ENCODE results near the gene TM9SF3. TPM values are rescaled to one million over a fixed set of nuclear protein-coding genes. Genes with fewer than 3 reads are reported as not detected.

The TM9SF3 gene
- total and polyA plus RNA-seq, 12 donors: 19.9 to 133 (median 99.7) TPM

GRCh38 chr10:96619796-96620773 is 33.3 kb upstream of the TM9SF3 start:
- 72 to 77% (median 75%) methylated on average over 17 of the region's 17 CpGs for WGBS, 4 donors
- peak overlapping the region in 1 of 5 donors; percentile 45 for H3K27ac ChIP-seq
- no peaks in the 10 kb centered on the region for H3K27me3 ChIP-seq
- no peak overlapping the region for H3K4me3 ChIP-seq
- H3K9me3 ChIP-seq (replicated peaks in 1 of 3): no peaks in the 10 kb centered on the region
- DNase-seq: peak in 2 of 7 donors; percentile 11 to 21
- TF ChIP-seq CTCF (IDR thresholded peaks at IDR 0.05) (no peak), POLR2A (IDR thresholded peaks at IDR 0.05) (no peak)
- no peaks in the 10 kb centered on the region for H3K36me3 ChIP-seq (replicated peaks in 1 of 2)
- intact Hi-C loops (cut with DNase I): no loop called here
- peaks cover 17 to 23% of the 10 kb centered on the region in 2 donors for H3K4me1 ChIP-seq (replicated peaks in 1 of 2)

GRCh38 chr10:96619120-96619519 is 32.3 kb upstream of the TM9SF3 start:
- intact Hi-C loops (cut with DNase I): no loop called here
- Histone ChIP-seq H3K27ac (peak overlapping the region in 4 of 5 donors; percentile 45 to 76 (median 54)), H3K4me1 (replicated peaks in 1 of 2) (peaks cover 17 to 23% of the 10 kb centered on the region in 2 donors), H3K9me3 (replicated peaks in 1 of 3) (no peaks in the 10 kb centered on the region), H3K27me3 (no peaks in the 10 kb centered on the region), H3K4me3 (no peak overlapping the region), H3K36me3 (replicated peaks in 1 of 2) (no peaks in the 10 kb centered on the region)
- 81 to 91% (median 84%) methylated on average over 8 to 11 of the region's 11 CpGs for WGBS, 4 donors
- peak in 1 of 7 donors; percentile 11 for DNase-seq
- no peak for TF ChIP-seq POLR2A (IDR thresholded peaks at IDR 0.05)
- no peak for TF ChIP-seq CTCF (IDR thresholded peaks at IDR 0.05)

- H3K27ac ChIP-seq: peak overlapping the region in 4 of 5 donors; percentile 45 to 76 (median 54)
- H3K4me3 ChIP-seq: no peak overlapping the region
- no peaks in the 10 kb centered on the region for H3K27me3 ChIP-seq
- intact Hi-C loops (cut with DNase I): no loop called here
- no peaks in the 10 kb centered on the region for H3K36me3 ChIP-seq (replicated peaks in 1 of 2)
- H3K4me1 ChIP-seq (replicated peaks in 1 of 2): peaks cover 17 to 26% of the 10 kb centered on the region in 2 donors
- DNase-seq: peak; percentile 61 to 90 (median 86)
- H3K9me3 ChIP-seq (replicated peaks in 1 of 3): no peaks in the 10 kb centered on the region
- 23 to 42% (median 28%) methylated on average over 1 to 2 of the region's 2 CpGs for WGBS, 4 donors
- TF ChIP-seq POLR2A (IDR thresholded peaks at IDR 0.05): peak in 1 of 2 donors; percentile 19
- peak in 1 of 6 experiments; percentile 16 for TF ChIP-seq CTCF (IDR thresholded peaks at IDR 0.05)
These were observed 31.8 kb upstream of the TM9SF3 start for GRCh38 chr10:96618653-96619052.

GRCh38 chr10:96616961-96617360 is 30.1 kb upstream of the TM9SF3 start:
- 81 to 88% (median 84%) methylated on average over 4 of the region's 4 CpGs for WGBS, 4 donors
- no peak for TF ChIP-seq CTCF (IDR thresholded peaks at IDR 0.05)
- no peak for TF ChIP-seq POLR2A (IDR thresholded peaks at IDR 0.05)
- no peaks in the 10 kb centered on the region for H3K36me3 ChIP-seq (replicated peaks in 1 of 2)
- intact Hi-C loops (cut with DNase I): no loop called here
- no peak overlapping the region for H3K4me3 ChIP-seq
- no peak overlapping the region for H3K27ac ChIP-seq
- no peaks in the 10 kb centered on the region for H3K27me3 ChIP-seq
- DNase-seq: no peak
- H3K9me3 ChIP-seq (replicated peaks in 1 of 3): no peaks in the 10 kb centered on the region
- peaks cover 17 to 32% of the 10 kb centered on the region in 2 donors for H3K4me1 ChIP-seq (replicated peaks in 1 of 2)
